Measurements from ENCODE around the gene CHD6.

- no peak for TF ChIP-seq EZH2 (IDR thresholded peaks at IDR 0.05; ENCODE audit: low read depth)
- no peak for TF ChIP-seq CTCF (conservative IDR thresholded peaks at IDR 0.05)
These were observed 139.1 kb downstream of the CHD6 start for GRCh38 chr20:41479113-41479512.

Data from PC-9 (cell line).